SHP77 (cell line): ENCODE results near the gene PARS2.
A peak's percentile ranks its signal among the peaks of the same experiment; 100 is the strongest.
"Not testable (repeated sequence)": the region's sequence is repeated elsewhere in the genome, so short reads cannot be mapped to it uniquely, and the experiment has no call there.

Experiments
- DNase-seq, 2 experiments: peaks; one replicate each; lab custom pipeline; 2025; lab: John Stamatoyannopoulos, UW

PARS2 gene

DNA sequence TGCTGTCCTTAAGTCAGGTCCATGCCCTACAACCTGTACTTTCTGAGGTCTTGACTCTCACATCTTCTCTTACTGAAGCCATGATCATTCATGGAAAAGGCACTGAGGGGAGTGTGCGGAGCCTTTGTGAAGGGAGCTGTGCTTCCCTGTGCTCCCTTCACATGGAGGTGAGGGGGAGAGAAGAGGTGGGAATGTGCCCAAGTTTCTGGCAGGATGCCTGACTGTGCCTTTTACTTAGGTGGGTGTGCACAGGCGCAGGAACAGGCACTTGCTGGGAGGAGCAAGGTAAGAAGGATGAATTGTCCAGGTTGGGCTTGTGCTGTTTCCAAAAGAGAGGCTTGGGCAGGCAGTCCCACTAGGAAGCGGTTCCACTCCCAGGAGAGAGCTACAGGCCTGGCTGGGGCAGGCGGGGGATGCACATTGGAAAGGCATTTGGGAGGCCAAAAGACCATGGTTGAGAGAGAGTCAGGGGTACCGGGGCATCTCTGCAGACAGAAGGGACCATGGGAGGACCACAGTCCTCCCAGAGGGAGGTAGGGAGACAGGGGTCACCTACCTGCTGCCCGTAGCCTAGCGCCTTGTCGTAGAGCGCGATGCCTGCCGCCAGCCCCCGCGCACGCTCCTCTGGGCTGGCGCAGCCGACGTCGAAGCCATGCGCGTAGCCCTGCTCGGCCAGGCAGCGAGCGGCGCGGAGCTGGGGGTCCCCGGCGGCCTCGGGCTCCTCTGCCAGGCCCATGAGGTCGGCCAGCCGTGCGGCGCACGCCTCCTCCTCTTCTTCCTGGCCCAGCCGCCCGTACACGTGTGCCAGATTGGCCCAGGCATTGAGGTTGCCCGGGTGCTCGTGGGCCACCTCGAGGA is 35.9 kb upstream of the PARS2 start:
- DNase-seq = no peak

DNA sequence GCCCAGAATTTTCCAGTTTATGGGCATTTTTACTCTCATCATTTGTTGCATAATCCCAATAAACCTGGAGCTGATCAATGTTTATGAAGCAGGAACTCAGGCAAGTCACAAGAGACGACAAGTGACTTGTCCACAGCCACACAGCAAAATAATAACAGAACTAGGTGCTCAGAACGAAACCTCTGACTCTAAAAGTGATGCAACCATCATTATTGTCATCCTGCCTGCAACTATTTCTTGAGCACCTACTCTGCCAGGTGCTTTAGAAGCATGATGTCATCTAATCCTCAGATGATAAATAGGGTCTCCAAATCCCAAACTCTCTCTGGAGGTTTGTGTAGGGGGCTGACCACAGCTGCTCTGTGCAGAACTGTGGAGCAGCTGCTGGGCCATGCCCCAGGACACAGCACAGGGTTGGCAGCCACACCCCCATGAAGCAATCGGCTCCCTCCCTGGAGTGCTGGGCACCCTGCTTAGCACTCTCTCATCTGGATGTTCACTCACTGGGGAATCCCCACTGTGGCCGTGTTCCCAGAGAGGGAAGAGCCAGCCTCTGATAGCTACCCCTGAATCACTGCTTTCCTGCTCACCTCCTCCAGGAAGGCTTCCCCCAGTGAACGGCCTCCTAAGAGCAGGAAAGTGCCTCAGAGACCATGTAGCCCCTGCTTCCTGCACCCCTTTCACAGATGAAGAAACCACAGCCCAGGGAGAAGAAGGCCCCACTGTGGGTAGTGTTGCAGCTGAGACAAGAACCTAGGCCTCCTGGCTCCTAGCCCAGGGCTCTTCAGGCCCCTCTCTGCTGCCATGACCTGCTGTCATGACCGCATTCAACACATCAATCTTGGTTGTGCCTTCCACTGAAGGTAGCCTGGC is 34.7 kb upstream of the PARS2 start:
- peak; percentile 12 to 41 for DNase-seq

DNA sequence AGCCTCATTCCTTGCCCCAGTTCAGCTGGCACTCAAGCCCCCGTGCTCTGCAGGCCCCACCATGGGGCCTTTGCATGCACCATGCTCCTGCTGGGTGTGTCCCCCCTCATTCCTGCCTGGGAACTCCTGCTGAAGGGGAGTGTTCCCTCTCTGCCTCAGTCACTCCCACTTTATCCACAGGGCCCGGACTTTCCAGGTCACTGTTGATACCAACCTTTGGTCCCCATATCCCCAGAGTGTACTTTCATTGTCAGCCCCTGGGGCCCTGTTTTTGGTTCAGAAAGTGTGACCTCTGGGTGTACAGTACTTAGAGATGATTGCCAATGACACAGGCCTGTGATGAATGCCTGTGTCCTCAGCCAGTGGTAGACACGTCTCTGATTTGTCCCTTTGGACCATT is 33.9 kb upstream of the PARS2 start:
- no peak for DNase-seq

DNA sequence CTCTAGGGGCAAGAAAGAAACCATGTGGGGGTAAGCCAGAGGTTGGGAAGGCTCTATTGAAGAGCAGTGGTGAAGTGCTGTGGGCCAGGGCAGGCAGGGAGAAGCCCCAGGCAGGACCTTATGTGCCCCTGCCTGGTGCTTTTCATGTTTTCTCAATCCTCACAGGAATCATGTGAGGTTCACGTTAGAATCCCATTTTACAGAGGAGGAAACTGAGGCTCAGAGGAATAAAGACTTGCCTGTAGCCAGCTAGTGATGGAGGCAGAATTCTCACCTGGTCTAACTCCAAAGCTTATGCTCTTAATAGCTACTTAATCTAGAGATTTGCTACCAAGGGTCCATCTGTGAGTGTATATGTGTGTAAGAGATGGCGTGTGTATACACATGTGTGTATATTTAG is 32.6 kb upstream of the PARS2 start:
- DNase-seq = no peak

DNA sequence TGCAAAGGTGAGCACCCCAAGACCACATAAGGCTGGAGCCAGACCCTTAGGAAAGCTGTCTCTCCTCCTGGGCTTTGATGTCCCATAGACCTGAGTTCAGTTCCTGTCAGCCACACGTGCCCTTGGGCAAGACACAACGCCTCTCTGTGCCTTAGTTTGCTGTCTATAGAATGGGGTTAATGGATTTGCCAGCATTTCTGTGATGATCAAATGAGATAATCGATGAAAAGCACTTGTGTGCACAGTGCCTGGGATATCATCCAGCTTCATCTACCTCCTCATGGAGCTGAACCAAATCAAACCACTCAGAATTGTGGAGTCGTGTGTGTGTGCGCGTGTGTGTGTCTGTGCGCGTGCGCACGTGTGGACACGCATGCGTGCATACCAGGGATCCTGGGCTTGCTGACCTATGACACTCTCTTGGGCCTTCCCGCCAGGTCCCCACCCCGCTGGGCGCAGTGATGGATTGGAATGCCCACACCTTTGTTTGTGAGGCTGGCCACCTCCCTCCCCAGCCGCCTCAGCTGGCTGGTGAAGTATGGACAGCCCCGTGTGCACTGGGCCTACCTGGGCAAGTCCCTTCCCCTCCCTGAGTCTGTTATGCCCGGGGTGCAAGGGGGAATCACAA is 31.6 kb upstream of the PARS2 start:
- no peak for DNase-seq

DNA sequence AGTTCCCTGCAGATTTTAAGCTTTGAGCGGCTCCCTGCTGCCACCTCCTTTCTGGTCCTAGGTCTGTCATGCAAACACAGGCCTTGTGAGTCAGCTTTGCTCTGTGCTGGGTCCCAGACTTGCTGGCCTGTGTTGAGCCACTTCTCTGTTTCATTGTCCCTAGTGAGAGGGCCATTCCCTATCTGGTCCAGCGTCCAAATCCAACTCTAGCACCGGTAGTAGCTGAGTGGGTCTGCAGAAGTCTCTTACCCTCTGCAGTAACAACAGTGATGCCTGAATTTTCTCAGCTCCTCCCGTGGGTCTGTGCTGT is 31.0 kb upstream of the PARS2 start:
- DNase-seq = no peak

DNA sequence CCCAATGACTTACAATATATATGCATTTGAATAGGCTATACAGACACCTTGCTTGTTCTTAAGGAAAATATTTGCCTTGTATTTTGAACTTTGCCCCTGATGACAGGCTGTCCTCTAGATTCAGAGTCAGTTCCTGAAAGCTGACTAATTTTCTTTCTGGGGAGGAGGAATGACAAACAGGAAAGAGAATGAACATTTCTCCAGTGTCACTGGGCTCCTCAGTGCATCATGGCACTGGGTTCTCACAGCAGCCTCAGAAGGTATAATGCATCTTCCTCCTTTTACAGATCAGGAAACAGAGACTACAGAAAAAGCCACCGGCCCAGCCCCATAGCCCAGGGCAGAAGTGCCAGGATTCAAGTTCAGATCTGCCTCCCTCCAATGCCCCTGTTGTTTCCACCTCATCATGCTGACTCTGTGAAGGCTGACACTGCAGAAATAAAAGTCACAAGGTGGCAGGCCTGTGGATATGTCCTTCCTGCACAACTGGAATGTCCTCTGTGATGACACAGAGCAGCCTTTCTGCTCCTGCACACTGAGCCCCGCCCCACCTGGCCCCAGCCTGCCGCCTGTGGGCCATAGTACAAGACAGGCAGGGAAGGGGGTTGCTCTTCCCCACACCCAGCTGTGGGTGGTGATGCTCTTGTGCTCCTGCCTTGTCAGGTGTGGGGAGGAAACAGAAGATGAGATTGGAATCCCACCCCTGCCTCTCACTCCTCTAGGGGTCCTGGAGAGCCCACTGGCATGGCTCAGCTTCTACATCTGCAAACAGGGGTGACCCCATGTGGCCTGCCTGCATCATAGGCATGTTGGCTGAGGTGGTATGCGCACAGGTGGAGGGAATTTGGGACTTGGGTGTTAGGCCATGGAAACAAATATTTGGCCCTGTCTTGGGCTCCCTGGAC is 30.4 kb upstream of the PARS2 start:
- DNase-seq = no peak

DNA sequence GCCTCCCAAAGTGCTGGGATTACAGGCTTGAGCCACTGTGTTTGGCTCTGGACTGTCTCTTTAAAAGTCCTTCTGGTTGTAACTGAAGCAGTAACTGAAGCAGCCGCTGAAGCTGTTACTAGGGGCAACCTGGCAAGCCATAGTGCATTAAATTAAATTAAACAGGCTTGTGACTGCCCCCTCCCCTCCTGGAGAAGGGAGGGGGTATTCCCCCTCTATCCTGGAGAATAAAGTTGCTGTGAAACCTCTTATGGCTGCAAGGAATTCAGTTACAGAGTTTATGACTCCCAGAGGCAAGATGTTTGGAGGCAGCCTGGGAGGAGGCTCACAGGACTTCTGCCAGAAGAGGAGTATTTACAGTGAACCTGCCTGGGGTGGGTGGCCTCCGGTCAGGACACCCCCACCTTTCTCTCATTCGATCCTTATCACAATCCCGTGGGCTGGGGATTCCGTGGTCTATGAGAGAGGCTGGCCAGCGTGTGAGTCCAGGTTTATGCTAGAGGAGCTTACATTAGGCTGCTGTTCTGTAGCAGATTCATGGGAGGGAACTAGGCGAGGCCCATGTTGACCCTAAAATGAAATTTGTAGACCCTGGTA is 28.5 kb upstream of the PARS2 start:
- no peak for DNase-seq

DNA sequence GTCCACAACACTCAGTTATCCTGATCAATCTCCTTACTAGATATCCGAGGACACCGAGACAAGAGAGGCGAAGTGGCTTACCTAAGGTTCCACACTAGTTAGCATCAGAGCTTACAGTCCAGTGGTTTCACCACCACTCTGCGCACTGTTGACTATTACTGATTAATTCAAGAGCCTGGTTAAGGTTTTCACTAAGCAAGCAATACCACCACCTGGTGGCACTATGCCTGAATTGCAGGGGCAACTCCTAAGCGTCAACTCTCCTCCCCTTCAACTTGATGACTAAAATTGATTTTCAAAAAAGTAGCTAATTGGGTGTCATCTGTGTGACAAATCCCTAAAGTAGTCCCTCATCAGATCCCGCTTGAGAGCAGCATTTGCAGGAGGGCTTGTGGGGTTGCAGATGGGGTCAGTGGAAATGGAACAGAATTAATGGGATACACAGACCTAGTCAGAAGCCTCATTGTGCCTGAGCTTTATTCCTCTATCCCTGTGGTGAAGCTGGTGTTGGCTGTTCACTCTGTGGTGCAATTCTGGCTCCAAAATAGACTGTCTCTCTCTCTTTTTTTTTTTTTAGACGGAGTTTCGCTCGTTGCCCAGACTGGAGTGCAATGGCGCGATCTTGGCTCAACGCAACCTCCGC is 27.7 kb upstream of the PARS2 start:
- peak in 1 of 2 experiments; percentile 9 for DNase-seq

DNA sequence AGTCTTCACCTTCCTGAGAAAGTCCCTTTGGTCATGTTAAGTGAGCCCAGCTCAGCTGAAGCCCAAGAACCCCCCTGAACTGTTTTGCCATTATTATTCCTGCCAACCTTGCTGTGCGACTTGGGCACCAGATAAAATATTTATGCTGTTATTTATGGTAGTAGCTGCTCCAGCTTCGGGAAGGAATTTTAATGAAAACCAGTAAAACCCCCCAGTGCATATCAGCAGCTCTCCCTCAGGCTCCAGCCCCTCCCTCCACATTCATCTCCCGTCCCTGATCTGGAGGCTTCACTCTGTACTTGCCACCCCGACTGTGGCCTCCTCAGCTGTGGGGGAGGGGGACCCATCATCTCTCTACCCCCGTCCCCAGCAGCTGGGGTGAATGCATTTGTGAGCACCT is 24.1 kb upstream of the PARS2 start:
- no peak for DNase-seq

DNA sequence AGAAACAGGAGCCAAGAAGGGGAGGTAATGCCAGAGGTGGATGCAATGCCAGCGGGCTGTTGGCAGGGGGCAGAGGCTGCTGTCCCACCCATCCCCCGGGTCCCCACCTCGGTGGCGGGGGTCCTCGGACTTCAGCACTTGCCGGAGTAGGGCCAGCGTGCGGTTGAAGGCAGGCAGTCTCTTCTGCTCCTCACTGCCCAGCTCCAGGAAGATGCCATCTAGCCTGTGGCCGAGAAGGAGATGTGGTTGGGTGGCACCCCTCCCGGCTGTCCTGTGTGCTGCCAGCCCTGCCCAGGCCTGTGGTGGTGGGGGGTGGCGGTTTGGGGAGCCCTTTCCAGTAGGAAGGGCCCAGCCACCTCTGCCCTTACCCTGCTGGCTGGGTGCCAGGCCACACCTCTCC is 23.3 kb upstream of the PARS2 start:
- DNase-seq = no peak

DNA sequence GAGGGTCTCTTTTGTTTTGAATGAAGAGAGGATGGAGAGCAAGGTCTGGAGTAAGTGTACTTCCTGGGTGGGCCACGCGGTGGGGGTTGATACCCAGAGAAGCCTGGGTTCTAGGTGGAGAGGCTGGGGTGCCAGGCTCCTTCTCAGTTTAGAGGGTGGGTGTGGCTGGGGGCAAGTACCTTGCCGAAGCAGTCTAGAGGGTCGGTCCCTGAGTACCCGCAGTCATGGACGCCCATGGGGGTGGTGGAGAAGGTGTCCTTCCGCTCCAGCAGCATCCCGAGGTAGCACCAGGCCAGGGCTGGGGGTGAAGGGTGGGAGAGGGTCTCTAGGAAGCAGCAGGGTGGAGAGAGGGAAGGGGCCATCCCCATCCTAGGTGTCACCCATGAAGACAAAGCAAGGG is 22.5 kb upstream of the PARS2 start:
- DNase-seq = no peak

DNA sequence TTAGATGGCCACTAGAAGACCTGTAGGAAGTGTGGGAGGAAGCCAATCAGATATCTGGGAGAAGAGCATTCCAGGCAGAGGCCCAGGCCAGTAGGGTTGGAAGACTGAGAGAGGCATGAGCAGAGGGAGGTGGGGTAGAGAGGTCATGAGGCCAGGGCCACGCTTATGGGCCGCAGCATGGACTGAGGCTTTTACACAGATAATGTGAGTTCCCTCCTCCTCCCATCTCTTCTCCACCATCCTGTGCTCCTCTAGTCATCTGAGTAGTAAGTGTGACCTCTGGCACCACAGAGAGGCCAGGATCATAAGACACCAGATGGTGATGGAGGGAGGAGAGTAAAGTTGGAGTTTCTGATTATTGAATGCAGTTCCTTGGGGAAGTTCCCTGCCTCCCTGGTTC is 19.7 kb upstream of the PARS2 start:
- DNase-seq = no peak

DNA sequence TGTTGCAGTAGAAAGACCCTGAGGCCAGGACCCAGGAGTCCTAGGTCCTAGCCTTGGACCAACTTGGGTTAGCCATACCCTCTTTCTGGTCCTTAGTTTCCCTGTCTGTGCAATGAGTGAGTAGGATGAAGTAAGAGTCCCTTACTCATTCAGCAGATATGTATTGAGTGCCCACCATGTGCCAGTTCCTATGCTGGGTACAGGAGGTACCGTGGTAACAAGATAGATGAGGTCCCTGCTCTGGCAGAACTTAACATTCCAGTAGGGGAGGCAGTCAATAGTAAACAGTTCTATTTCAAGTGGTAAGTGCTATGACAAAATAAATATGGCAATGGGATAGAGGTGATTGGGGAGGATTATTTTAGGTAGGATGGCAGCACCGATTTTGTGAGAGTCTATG is 18.3 kb upstream of the PARS2 start:
- DNase-seq = no peak

DNA sequence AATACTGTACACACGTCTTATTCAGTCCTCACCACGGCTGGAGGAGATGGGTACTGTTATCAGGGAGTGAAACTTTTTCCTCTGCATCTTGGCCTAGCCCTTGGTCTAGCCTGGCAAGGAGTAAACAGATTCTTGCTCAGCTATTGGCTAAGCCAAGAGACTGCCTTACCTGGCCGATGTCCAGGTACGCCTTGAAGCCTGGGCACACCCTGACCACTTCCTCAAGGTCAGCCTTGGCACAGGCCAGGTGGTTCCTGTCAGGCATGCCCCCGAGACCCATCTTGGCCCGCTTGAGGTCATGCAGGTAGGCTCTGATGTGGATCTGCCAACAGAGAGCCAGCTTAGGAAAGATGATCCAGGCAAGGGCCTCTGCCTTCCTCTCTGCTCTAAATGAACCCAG is 17.8 kb upstream of the PARS2 start:
- no peak for DNase-seq

DNA sequence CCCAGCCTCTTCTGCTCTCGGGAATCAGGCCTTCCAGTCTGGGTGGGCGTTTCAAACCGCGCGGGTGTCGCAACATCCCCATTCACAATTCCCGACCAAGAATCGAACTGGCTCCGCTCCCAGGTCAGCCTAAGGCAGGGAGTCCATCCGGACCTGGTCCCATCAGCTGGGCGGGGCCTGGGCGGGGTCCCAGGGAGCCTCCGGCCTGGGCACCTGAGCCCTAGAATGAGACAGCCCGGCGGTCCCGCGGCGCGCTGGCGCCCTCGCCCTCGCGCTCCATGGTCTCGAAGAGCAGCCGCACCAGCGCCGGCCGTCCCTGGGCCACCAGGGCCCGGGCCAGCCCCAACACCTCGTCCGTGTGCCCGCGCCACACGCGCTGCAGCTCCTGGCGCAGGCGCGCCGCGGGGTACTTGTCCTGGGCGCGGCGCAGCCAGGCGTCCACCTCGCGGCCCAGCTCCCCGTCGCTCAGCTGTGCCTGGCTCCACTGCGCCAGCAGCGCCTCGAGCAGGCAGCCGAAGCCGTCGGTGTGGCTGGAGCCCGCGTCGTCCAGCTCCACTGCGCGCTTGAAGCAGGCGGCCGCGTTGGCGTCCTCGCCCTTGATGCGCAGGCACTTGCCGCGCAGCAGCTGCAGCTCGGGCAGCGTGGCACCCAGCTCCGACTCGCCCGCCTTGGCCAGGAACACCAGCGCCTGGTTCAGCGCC is 16.9 kb upstream of the PARS2 start:
- no peak for DNase-seq

DNA sequence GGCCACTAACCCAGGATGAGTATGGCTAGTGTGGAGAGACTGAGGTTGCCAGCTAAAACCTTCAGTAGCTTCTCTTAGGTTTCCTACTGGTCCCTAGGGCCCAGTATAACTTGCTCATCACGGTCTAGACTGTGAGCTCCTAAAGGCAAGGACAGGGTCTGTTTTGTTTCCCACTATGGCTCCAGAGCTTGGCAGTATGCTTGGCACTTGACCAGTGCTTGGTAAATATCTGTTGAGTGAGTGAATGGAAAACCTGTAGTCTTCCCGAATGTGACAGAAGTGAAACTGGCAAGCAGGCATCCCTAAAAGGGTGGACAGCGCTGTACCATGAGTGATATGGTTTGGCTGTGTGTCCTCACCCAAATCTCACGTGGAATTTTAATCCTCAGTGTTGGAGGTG is 13.1 kb upstream of the PARS2 start:
- no peak for DNase-seq

DNA sequence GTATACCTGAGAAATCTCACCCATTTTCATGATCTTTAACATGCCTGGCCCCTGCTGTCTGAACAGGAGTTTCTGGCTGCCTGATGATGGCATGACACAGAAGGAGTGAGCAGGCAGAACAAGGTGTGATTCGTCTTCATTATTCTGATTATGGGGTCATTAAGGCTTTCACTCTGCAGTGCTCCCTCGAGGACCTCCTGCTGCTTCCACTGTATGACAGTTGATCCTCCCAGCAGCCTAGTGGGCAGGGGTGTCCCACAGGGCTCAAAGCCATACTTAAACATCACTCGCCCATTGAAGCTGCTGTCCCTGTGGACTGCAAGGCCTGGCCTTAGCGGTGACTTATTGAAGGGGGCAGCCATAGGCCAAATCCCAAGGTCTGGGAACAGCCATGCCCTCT is 12.7 kb upstream of the PARS2 start:
- DNase-seq = no peak

DNA sequence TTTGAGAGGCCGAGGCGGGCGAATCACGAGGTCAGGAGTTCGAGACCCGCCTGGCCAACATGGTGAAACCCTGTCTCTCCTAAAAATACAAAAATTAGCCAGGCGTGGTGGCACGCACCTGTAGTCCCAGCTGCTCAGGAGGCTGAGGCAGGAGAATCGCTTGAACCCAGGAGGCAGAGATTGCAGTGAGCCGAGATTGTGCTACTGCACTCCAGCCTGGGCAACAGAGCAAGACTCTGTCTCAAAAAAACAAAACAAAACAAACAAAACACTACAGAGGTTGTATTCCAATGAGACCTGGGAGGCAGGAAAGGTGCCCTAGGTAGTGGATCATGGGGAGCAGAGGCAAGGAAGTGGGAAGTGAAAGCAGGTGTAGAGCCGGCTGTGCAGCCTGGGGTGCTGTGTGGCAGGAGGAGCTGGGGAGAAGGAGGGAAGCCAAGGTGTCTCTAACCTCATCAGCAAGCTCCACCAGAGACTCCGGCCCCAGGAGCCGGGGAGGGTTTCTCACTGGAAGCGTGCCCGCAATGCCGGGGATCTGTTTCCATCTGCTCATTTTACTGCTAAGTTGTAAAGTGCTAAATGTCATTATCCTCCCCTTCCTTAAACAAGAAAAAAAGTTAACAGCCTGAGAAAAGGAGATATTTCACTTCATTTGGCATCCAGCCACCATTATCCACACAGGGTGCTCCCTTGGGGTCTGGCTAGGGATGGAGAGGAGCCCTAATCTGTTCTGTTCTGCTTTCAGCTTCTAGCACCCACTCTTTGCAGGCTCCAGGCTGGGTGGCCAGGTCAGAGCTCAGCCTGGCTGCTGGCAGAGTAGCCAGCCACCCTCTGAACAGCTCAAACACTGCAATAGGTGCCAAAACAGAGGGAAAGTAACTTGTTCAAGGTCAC is 11.8 kb upstream of the PARS2 start:
- DNase-seq = not testable (repeated sequence)
